ENCODE measurements around the gene JUND.

Gene JUND

DNA sequence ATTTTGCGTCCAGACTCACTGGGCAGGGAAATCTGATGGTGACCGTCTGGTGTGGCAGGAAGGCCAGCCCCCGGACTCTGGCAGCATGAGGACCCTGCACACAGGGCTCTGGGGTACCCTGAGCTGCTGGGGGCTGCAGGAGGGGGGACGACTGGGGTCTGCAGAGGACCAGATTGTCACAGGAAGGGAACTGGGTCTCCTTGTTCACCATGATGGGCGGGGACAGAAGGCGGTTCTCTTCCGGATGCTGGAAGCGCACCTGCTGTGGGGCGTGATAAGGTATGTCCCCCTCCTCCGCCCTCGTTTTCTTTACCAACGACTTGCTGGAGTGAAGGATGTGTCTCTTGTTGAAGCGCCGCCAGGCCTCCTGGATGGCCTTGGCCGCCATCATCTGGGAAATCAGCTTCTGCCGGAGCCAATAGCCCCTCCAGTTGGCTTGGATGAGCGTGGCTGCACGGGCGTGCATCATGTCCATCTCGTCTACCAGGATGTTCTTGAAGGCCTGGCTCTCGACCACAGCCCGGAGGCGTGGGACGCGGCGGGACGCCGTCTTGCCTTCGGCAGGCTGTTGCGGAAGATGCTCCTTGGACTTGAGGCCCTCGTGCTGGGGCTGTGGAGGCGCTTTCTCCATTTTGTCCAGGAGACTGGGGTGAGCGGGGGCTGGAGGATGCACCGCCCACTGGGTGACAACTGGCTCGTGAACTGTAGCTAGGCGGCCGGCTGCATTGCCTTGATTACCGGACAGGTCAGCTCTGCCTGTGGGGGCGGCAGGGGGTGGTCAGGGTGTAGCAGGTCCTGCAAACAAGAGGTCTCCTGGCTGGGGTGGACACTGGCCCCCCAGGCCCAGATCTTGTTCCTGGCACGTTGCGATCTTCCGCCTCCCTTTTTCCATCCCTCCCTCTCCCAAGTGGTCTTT is 14.4 kb downstream of the JUND start:
- no peak for DNase-seq

DNA sequence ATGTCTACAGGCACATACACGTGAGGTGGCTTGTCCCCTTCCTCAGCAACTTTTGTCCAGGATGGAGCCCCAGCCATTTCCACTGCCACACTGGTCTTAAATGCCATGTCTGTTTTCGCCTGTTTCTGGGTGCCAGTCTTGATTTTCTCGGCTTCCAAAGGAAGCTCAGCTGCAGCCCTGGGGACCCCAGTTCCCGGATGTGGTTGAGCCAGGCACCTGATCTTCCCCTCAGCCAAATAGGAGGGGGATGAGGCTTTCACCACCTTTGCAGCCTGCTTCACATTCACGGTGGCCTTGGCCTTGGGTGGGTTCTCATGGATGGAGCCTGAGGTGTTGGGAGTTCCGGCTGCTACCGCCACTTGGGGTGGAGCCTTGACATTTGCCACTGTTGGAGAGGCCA is 15.8 kb downstream of the JUND start:
- no peak for DNase-seq

DNA sequence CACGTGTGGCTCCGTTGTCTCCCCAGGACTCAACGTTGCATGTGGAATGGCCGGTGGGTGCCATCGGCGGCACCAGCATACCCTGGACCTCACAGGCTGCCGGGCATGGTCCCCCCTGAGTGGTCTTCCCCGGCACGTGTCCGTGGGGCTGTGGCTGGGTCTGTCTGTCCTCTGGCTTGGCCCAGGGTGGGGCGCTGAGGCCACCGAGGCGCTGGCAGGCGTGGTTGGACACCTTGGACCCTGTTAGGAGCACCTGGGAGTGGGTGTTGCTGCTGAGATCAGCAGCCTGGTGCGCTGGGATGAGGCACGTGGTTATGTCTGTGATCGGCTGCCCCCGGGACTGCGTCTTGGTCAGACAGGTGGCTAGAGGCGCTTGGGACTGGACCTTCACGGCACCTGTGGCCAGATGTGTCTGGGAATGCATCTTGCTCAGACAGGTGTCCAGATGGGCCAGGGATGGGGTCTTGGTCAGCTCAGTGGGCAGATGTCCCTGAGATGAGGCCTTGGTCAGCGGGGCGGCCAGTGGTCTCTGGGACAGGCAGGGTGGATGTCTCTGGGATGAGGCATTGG is 16.4 kb downstream of the JUND start:
- no peak for DNase-seq

DNA sequence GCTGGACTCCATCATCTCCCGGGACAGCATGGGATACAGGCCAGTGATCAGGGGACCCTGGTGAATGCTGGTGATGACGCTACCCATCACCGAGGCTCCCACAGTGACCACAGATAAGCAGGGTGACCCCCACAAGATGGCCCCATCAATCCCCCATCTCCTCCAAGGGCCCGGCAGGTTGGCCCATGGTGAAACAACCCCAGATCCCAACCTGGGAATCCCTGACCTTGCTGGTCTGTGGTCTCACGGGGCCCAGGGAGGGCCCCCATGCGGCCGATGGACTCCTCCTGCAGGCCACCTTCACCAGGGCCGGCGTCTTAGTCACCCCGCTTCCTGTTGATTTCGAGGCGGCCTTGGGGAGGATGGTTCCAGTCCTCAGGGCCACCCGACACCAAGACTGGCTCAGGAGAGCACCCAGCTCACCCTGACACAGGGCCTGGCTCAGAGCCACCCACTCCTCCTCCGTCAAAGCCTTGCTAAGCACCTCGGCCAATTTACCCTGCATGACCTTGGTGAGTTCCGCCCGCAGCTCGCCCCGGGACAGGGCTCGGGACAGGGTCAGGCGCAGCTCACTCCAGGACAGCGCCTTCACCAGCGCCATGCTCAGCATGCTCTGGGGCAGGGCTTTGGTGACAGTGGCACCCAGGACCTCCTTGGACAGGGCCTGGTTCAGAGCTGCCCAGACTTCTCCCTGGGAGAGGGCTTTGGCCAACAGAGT is 17.1 kb downstream of the JUND start:
- DNase-seq = no peak

DNA sequence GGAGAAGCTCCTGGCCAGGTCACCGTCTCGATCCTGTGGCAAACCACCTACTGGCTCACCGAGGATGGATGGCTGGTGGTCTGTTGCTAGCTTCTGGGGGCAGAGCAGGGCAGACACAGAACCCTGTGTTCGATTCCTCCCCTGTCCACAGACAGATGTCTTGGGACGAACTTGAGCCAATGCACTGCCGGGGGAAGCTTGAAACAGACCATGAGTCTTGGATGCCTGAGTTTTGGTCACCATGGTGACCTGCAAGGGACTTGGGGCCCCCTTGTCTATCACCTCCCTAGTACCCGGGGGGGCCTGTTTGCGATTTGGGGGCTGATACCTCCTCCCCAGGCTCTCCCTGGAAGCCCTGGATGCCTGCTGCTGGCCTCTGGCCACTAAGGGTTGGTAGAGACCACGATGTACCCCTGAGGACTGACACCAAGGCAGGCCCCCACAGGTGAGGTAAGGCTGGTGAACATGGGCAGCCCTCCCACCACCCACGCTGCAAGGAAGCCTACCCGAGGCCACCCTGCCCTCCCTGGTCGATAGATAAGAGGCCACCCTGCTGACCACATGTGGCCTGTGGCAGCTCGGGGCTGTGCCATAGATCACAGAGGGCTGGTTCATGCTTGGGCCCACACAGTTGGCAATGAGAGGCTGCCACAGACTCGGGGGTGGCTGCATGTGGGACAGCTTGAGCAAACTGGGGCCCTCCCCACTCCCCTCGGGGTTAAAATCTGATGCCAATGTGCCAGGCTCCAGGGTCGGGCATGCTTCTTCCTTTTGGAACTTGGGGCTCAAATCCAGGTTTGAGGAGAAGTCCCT is 17.9 kb downstream of the JUND start:
- DNase-seq = no peak

DNA sequence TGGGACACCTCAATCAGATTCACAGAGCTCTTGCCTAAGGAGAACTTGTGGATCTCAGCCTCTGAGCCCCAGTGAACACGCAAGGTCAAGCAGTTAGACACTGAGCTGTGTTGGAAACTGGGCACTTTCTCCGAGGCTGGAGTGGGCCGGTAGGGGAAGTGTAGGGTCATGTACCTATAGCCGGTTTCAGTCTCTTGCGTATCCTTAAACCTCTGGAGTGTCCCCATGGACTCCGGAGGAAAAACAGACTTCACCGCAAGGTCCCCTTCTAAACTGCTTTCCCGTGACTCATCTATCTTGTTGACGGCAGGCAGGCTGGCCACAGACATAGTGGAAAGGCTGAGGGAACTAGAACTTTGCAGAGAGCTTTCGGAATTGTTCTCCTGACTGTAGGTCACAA is 18.5 kb downstream of the JUND start:
- DNase-seq = no peak

DNA sequence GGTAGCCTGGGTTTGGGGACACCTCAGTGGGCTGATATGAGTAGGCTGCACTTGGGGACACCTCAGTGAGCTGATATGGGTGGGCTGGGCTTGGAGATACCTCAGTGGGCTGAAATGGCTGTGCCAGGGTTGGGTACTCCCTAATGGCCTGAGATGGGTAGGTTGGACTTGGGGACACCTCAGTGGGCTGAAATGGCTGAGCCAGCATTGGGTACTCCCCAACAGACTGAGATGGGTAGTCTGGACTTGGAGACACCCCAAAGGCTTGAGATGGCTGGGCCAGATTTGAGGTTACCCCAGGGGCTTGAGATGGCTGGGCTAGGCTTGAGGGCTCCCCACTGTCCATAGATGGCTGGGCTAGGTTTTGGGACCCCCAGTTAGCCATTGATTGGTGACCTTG is 19.3 kb downstream of the JUND start:
- no peak for DNase-seq

DNA sequence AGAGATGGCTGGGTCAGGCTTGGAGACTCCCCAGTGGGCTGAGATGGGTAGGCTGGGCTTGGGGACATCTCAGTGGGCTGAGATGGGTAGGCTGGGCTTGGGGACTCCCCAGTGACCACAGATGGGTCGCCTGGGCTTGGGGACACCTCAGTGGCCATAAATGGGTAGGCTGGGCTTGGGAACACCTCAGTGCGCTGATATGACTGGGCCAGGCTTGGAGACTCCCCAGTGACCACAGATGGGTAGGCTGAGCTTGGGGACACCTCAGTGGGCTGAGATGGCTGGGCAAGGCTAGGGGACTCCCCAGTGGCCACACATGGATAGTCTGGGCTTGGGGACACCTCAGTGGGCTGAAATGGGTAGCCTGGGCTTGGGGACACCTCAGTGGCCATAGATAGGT is 19.9 kb downstream of the JUND start:
- DNase-seq = no peak

DNA sequence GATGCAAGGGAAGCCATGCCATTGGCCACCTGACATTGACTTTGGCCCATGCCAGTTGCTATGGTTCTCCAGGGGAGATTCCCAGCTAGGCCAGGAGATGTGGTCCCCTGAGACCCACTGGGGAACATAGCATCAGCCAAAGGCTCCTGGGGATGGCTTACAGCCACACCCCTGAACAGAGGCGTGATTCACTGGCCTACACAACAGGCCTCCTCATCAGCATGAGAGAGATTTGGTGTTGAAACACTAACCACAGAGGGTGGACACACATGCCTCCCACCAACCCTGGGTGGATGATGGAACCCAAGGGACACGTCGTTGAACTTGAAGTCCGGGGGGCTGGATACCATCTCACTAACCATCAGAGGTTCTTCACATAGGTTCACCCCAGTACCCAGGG is 21.5 kb downstream of the JUND start:
- no peak for DNase-seq

DNA sequence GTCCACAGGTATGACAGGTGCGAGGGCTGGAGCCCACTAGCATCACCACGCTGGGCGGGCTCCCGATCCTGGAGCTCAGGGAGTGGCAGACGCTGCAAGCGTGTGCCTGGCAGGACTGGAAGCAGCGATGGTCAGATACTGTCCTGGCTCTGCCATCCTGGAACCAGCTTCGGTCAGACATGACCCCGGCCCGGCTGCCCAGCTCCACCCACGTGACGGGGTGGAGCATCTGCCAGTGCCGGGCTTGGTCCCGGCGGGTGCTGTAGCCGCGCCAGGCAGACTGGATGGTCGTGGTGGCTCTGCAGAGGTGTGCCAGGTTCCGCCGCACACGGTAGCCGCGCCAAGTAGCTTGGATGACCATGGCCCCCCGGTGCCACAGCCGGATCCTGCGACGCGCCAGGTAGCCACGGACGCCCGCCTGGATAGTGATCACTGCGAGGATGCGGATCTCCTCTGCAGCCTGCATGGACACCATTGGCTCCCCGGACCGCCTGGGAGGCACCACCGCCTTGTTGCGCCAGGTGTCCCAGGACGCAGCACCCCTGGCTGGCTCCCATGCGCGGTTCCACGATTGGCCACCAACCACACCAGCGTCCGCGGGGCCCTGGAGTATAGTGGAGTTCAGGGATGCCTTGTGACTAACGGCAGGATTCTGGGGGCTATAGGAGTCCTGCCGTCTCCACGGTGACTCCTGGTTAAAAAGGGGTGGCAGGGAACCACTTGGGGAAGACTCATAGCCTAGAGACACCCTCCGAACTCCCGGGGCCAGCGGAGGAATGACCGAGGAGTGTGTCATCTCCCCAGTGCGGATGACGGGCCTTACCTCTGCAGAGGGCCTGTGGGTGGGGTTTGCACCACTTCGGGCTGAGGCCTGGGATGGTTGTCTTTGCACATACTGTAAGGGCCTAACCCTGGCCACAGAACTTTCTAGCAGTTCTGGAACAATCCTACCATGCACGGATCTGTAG is 23.6 kb downstream of the JUND start:
- no peak for DNase-seq

DNA sequence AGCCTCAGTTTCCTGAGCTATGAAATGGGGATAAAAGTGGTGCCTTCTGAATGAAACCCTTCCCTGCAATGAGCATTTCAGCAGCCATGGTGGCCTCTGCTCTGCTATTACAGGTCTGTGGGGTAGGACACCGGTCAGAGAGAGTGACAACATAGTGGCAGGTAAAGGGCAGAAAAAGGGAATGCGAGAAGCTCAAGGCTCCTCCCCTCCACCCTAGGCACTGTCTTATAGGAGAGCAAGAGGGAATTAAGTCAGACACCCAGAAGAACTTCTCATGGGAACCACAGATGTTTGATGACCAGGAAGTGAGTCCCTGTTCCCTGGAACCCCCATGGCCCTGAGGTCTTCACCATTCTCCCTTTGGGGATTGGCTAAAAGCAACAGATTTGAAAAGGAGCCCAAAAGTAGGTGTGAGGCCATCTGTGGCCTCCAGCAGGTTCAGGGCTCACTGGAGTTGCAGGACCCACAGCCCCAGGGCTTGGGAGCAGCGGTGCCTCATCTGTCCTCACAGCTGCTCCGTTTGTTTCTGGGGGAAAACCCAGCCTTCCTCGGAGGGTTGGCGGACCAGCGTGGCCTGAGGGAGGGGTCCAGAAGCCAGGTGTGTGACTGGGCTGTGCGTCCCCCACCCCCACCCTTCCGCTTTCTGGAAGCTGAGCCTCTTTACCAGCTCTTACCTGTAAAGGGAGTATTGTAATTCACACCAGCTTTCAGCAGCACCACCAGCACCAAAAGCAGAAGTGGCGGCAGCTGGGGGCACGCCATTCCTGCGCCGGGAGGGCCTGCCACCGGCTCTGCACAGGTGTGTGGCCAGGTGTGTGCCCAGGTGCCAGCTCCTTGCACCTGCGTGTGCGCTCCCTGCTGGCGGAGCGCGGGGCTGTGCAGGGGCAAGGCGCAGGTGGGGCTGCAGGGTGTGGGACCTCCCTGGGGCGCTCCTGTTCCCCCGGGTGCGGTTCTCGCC is 26.6 kb downstream of the JUND start:
- DNase-seq = no peak

DNA sequence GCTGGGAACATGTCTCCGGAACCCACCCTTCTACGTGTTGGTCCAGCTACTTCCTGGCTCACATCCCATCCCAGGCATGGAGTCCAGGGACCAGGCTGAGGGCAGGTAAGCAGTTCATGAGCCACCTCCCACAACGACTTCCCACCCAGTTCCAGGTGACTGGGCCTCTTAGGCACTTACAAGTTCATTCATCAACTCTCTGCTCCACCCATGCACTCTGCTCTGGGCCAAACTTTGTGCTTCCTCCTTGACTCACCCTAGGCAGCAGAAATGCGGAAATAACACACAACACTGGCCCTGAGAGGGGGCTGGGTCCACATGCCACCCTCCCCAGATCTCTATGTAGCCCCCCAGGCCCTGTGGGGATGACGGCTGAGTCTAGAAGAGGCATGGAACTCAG is 27.7 kb downstream of the JUND start:
- DNase-seq = no peak

DNA sequence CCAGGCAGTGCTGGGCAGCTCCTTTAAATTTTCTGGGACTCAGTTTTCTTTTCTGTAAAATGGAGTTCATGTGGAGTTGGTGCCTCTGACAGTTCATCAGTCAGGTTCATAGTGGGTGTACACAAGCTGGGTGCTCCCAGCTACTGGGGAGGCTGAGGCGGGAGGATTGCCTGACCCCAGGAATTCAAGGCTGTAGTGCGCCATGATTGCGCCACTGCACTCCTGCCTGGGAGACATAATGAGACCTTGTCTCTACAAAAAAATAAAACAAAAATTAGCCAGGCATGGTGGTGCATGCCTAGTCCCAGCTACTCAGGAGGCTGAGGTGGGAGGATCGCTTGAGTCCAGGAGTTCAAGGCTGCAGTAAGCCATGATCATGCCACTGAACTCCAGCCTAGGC is 28.3 kb downstream of the JUND start:
- no peak for DNase-seq

DNA sequence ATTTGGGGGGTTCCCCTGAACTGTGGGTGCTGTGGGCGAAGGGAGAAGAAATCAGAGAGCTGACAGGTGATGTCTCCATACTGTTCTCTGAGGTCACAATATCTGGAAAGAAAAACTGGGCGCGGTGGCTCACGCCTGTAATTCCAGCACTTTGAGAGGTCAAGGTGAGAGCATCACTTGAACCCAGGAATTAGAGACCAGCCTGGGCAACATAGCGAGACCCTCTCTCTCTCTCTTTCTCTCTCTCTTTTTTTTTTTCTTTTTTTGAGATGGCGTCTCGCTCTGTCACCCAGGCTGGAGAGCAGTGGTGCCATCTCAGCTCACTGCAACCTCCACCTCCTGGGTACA is 29.1 kb downstream of the JUND start:
- DNase-seq = no peak

DNA sequence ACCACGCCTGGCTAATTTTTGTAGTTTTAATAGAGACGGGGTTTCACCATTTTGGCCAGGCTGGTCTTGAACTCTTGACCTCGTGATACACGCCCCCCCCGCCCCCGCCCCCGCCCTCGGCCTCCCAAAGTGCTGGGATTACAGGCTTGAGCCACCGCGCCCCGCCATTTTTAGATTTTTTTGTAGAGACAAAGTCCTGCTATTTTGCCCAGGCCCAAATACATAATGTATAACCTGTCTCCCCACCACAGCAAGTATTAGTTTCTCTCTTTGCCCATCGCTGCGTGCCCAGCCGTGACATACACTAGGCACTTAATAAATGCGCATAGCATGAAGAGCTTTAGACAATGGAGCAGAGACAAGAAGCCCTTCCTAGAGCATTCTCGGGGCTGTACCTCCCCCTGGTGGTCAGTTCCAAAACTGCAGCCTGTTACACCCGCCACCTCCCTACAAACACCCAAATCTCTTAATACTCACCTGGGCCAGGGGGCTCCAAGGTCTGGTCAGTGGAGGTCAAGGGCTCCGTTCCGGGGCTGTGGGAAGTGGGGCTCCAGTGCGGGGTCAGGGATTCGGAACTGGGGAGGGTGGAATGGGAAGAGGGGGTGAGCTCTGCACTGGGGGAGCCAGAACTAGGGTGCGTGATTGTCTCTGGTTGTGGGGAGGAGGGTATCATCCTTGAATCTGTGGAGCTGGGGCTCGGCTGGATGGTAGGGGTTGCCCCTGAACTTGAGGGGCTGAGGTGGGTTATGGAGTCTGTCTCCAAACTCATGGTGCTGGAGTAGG is 29.6 kb downstream of the JUND start:
- peak; percentile 67 for DNase-seq

DNA sequence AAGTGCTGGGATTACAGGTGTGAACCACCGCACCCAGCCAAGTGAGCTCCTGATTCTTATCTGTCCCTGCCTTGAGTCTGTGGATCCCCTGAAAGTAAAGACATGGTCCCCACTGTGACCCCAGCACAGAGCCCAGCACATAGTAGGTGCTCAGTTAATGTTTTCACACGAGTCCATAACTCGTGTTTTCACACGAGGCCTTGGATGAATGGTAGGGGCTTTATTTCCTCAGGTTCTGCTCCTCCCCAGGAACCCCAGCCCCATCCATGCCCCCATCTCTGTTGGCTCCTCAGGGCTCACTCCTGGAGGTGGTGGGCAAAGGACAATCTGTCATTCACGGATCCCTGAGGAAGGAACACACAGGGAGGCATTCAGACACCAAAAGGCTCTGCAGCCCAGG is 31.6 kb downstream of the JUND start:
- DNase-seq = no peak

DNA sequence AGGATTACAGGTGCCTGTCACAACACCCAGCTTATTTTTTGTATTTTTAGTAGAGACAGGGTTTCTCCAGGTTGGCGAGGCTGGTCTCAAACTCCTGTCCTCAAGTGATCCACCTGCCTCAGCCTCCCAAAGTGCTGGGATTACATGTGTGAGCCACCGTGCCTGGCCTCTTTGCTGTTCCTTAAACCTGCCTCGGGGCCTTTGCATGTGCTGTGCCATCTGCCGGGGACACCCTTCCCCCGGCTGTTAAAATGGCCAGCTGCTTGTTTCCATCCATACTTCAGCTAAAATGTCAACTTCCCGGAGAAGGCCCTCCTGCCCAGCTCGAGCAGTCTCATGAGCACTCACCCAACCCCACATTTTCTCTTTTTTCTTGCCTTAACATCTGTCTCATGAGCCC is 36.1 kb downstream of the JUND start:
- no peak for DNase-seq

DNA sequence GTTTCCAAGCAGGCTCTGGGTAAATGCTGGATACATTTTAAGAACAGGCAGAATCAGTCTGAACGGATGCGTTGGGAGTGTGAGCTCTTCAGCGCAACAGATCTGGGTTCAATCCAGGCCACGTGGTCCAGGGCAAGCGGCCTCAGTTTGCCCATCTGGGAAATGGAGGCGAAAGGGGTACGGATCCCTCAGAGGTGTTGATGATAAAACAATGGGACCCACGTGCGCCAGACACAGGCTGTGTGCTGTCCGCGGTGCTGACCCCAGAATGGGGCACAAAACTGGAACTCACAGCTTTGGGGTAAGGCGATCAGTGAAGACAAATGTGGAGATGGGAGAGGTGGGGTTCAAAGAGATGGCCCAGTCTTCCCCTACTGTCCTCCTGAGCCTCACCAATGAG is 42.1 kb downstream of the JUND start:
- DNase-seq = no peak

DNA sequence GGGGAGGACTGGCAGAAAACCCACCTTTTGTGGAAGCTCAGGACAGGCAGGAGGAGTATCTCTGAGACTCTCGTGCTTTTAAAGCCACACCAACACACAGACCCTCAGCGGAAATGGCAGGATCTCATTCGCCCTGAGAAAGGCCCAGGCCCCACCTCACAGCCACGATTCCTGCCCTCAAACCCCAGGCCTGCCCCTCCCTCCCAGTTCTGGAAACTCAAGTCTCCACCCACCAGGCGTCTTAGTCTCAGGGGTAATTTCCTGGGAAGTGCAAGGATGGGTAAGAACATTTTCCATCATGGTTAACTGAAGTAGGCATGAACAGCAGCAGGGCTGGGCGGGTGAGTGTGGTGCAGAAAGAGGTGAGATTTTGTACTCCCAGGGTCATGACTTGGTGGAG is 47.2 kb downstream of the JUND start:
- DNase-seq = no peak

DNA sequence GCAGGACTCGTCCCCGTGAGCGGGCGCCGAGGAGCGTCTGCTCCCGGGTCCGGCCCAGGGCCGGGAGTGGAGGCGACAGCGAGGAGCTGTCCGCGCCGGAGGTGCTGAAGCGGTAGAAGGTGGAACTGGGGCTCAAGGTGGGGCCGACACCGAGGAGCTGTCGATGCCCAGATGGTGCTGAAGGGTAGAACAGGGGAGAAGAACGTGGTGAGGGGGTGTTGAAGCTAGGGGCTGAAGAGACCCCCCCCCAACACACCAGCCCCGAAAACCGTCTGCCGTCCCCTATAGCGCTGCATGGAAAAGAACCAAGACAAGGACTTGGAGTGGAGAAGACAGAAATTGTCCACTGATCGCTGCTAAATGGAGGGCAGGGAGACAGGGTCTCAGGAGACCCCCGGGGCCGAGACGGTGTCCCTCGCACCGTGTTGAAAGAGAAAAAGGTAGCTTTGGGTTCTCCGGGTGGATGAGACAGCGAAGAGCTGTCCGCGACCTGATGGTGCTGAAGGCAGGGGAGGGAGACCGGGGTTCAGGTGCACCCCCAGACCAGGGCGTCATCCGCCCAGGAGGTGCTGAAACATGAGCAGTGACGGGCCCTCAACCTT is 48.1 kb downstream of the JUND start:
- no peak for DNase-seq

Measured in NCI-H2029 treated with DMSO at 0.1 percent for 48 hours (cell line).